HEK293 (cell line): ENCODE data around the gene DSG1.

ENCODE experiments used
- CTCF ChIA-PET: fragments of 350-600 bp; formaldehyde crosslinking; extraction: SDS; loops from one replicate; lab custom pipeline; 2021; ENCODE audit warnings: antibody characterized with exemption; lab: Yijun Ruan, JAX
- POLR2A ChIA-PET: fragments of 300-600 bp; formaldehyde crosslinking; extraction: SDS; loops from one replicate; lab custom pipeline; 2020; ENCODE audit warnings: antibody characterized with exemption, inconsistent platforms; lab: Yijun Ruan, JAX
- H3K27ac ChIP-seq: fragments of 200-500 bp; sonication (Bioruptor generic); 2 replicates; pipeline ENCODE4 v1.5.1; 2014; ENCODE audit warnings: low read depth, low read length, control low read depth, inconsistent platforms; ENCODE audit errors: extremely low read depth
- H3K36me3 ChIP-seq, 2 experiments: fragments of 200-500 bp in 1 of 2; sonication (Bioruptor generic) in 1 of 2; 1 replicate in 1 of 2; 2 replicates in 1 of 2; pipeline ENCODE4 v1.5.1; 2014 to 2017; ENCODE audit warnings: inconsistent platforms in 2 of 2, low read length in 2 of 2; ENCODE audit not compliant: control insufficient read depth in 2 of 2, insufficient read depth in 1 of 2
- H3K4me1 ChIP-seq: fragments of 200-500 bp; sonication (Bioruptor generic); 2 replicates; pipeline ENCODE4 v1.5.1; 2014; ENCODE audit warnings: mild to moderate bottlenecking, low read length, inconsistent platforms; ENCODE audit not compliant: control insufficient read depth, insufficient read depth
- H3K4me3 ChIP-seq: 2 replicates; pipeline ENCODE4 v1.5.1; 2011; ENCODE audit warnings: low read depth, mild to moderate bottlenecking, control low read depth, low read length, moderate library complexity
- H3K9me3 ChIP-seq: fragments of 200-500 bp; sonication (Bioruptor generic); 2 replicates; pipeline ENCODE4 v1.5.1; 2014; ENCODE audit warnings: low read depth, low read length, inconsistent platforms; ENCODE audit not compliant: control insufficient read depth, insufficient read depth
- GLI2 ChIP-seq: fragments of 450-650 bp; formaldehyde crosslinking; IDR thresholded peaks from 2 replicates; pipeline ENCODE4; 2017; ENCODE audit warnings: missing biosample characterization, missing genetic modification characterization, low read depth, borderline replicate concordance
- MZF1 ChIP-seq: fragments of 450-650 bp; formaldehyde crosslinking; IDR thresholded peaks from 2 replicates; pipeline ENCODE4 v1.5.1; 2017; ENCODE audit warnings: missing biosample characterization, missing genetic modification characterization, borderline replicate concordance
- REST ChIP-seq: fragments of 450-650 bp; formaldehyde crosslinking; IDR thresholded peaks from 2 replicates; pipeline ENCODE4 v1.5.1; 2016; ENCODE audit warnings: missing biosample characterization, missing genetic modification characterization
- TCF7L2 ChIP-seq: IDR thresholded peaks from 2 replicates; pipeline ENCODE4 v1.6.1; 2011; ENCODE audit warnings: low read depth, mild to moderate bottlenecking, inconsistent platforms, low read length, moderate library complexity, borderline replicate concordance
- ZBTB20 ChIP-seq: fragments of 450-650 bp; formaldehyde crosslinking; IDR thresholded peaks from 2 replicates; pipeline ENCODE4 v1.5.1; 2016; ENCODE audit warnings: missing biosample characterization, missing genetic modification characterization
- ZFP41 ChIP-seq: fragments of 450-650 bp; formaldehyde crosslinking; IDR thresholded peaks from 2 replicates; pipeline ENCODE4 v1.5.1; 2016; ENCODE audit warnings: missing biosample characterization, missing genetic modification characterization, borderline replicate concordance
- ZIC2 ChIP-seq: fragments of 450-650 bp; formaldehyde crosslinking; IDR thresholded peaks from 2 replicates; pipeline ENCODE4 v1.5.1; 2016; ENCODE audit warnings: missing biosample characterization, missing genetic modification characterization
- ZNF10 ChIP-seq: fragments of 450-650 bp; formaldehyde crosslinking; IDR thresholded peaks from 2 replicates; pipeline ENCODE4 v1.5.1; 2017; ENCODE audit warnings: missing biosample characterization, missing genetic modification characterization
- ZNF121 ChIP-seq: fragments of 450-650 bp; formaldehyde crosslinking; IDR thresholded peaks from 2 replicates; pipeline ENCODE4 v1.5.1; 2016; ENCODE audit warnings: missing biosample characterization, missing genetic modification characterization
- ZNF146 ChIP-seq: fragments of 450-650 bp; formaldehyde crosslinking; IDR thresholded peaks from 2 replicates; pipeline ENCODE4 v1.5.1; 2016; ENCODE audit warnings: missing biosample characterization, missing genetic modification characterization
- ZNF157 ChIP-seq: fragments of 450-650 bp; formaldehyde crosslinking; IDR thresholded peaks from 2 replicates; pipeline ENCODE4 v1.5.1; 2016; ENCODE audit warnings: missing biosample characterization, missing genetic modification characterization
- ZNF211 ChIP-seq: fragments of 450-650 bp; formaldehyde crosslinking; IDR thresholded peaks from 2 replicates; pipeline ENCODE4 v1.5.1; 2016; ENCODE audit warnings: low read depth, missing biosample characterization, missing genetic modification characterization
- ZNF23 ChIP-seq: fragments of 450-650 bp; formaldehyde crosslinking; IDR thresholded peaks from 2 replicates; pipeline ENCODE4 v1.5.1; 2016; ENCODE audit warnings: missing biosample characterization, missing genetic modification characterization, borderline replicate concordance
- ZNF26 ChIP-seq: fragments of 450-650 bp; formaldehyde crosslinking; IDR thresholded peaks from 2 replicates; pipeline ENCODE4 v1.5.1; 2016; ENCODE audit warnings: missing biosample characterization, missing genetic modification characterization
- ZNF274 ChIP-seq, 2 experiments: fragments of 200-500 bp in 1 of 2; fragments of 450-650 bp in 1 of 2; sonication (Bioruptor generic) in 1 of 2; formaldehyde crosslinking in 1 of 2; IDR thresholded peaks; 2 replicates each; pipeline versions ENCODE4 v1.5.1 to v1.6.1; 2014 to 2016; ENCODE audit warnings: borderline replicate concordance in 1 of 2, inconsistent platforms in 1 of 2, low read length in 1 of 2, missing biosample characterization in 1 of 2, missing genetic modification characterization in 1 of 2
- ZNF394 ChIP-seq: fragments of 450-650 bp; formaldehyde crosslinking; IDR thresholded peaks from 2 replicates; pipeline ENCODE4 v1.5.1; 2016; ENCODE audit warnings: missing biosample characterization, missing genetic modification characterization, mild to moderate bottlenecking, moderate library complexity, borderline replicate concordance
- ZNF423 ChIP-seq: fragments of 450-650 bp; formaldehyde crosslinking; IDR thresholded peaks from 2 replicates; pipeline ENCODE4 v1.5.1; 2016; ENCODE audit warnings: missing biosample characterization, missing genetic modification characterization
- ZNF433 ChIP-seq: fragments of 450-650 bp; formaldehyde crosslinking; IDR thresholded peaks from 2 replicates; pipeline ENCODE4 v1.5.1; 2016; ENCODE audit warnings: missing biosample characterization, missing genetic modification characterization, low read depth
- ZNF521 ChIP-seq: fragments of 450-650 bp; formaldehyde crosslinking; IDR thresholded peaks from 2 replicates; pipeline ENCODE4 v1.5.1; 2017; ENCODE audit warnings: missing biosample characterization, mild to moderate bottlenecking, missing genetic modification characterization
- ZNF544 ChIP-seq: fragments of 450-650 bp; formaldehyde crosslinking; IDR thresholded peaks from 2 replicates; pipeline ENCODE4 v1.5.0; 2017; ENCODE audit warnings: missing biosample characterization, missing genetic modification characterization
- ZNF654 ChIP-seq: fragments of 450-650 bp; formaldehyde crosslinking; IDR thresholded peaks from 2 replicates; pipeline ENCODE4 v1.5.1; 2016; ENCODE audit warnings: low read depth, missing biosample characterization, missing genetic modification characterization
- ZNF670 ChIP-seq: fragments of 450-650 bp; formaldehyde crosslinking; IDR thresholded peaks from 2 replicates; pipeline ENCODE4 v1.5.1; 2016; ENCODE audit warnings: missing biosample characterization, missing genetic modification characterization, low read depth
- ZNF785 ChIP-seq: fragments of 450-650 bp; formaldehyde crosslinking; IDR thresholded peaks from 2 replicates; pipeline ENCODE4 v1.5.1; 2016; ENCODE audit warnings: missing biosample characterization, missing genetic modification characterization
- ZSCAN16 ChIP-seq: fragments of 450-650 bp; formaldehyde crosslinking; IDR thresholded peaks from 2 replicates; pipeline ENCODE4 v1.5.1; 2016; ENCODE audit warnings: missing biosample characterization, missing genetic modification characterization
- TF ChIP-seq, protein P1 (sequence below): fragments of 450-650 bp; formaldehyde crosslinking; IDR thresholded peaks from 2 replicates; pipeline ENCODE4 v1.5.1; 2016; ENCODE audit warnings: missing biosample characterization, missing genetic modification characterization
- TF ChIP-seq, protein P2 (sequence below): fragments of 450-650 bp; formaldehyde crosslinking; IDR thresholded peaks from 2 replicates; pipeline ENCODE4 v1.5.1; 2016; ENCODE audit warnings: missing biosample characterization, missing genetic modification characterization

DSG1 gene

GRCh38 chr18:31380912-31381311 is 63.0 kb downstream of the DSG1 start:
- no peaks in the 10 kb centered on the region for H3K4me1 ChIP-seq
- no peak overlapping the region for H3K4me3 ChIP-seq
- no peaks in the 10 kb centered on the region for H3K36me3 ChIP-seq
- ChIA-PET POLR2A (no interaction called here), CTCF (no interaction called here)
- H3K9me3 ChIP-seq = no peaks in the 10 kb centered on the region
- TF ChIP-seq ZNF433 (tag by site-specific recombination) (no peak), ZSCAN16 (tag by site-specific recombination) (no peak), MZF1 (tag by site-specific recombination) (no peak), ZNF785 (no peak), ZIC2 (tag by site-specific recombination) (no peak), ZNF211 (tag by site-specific recombination) (no peak), ZNF121 (tag by site-specific recombination) (no peak), ZNF10 (tag by site-specific recombination) (no peak), ZNF521 (tag by site-specific recombination) (no peak), ZNF423 (tag by site-specific recombination) (no peak), ZNF544 (tag by site-specific recombination) (no peak), TCF7L2 (no peak), ZNF394 (tag by site-specific recombination) (no peak), ZNF23 (tag by site-specific recombination) (no peak), ZNF157 (tag by site-specific recombination) (no peak), ZNF26 (tag by site-specific recombination) (no peak), ZNF274 (IDR thresholded peaks at IDR 0.05; ENCODE audit: low read length) (no peak), ZNF274 (tag by site-specific recombination; IDR thresholded peaks at IDR 0.05; ENCODE audit: borderline replicate concordance) (no peak), GLI2 (tag by site-specific recombination) (no peak), ZBTB20 (tag by site-specific recombination) (no peak)
- TF ChIP-seq, protein P1, sequence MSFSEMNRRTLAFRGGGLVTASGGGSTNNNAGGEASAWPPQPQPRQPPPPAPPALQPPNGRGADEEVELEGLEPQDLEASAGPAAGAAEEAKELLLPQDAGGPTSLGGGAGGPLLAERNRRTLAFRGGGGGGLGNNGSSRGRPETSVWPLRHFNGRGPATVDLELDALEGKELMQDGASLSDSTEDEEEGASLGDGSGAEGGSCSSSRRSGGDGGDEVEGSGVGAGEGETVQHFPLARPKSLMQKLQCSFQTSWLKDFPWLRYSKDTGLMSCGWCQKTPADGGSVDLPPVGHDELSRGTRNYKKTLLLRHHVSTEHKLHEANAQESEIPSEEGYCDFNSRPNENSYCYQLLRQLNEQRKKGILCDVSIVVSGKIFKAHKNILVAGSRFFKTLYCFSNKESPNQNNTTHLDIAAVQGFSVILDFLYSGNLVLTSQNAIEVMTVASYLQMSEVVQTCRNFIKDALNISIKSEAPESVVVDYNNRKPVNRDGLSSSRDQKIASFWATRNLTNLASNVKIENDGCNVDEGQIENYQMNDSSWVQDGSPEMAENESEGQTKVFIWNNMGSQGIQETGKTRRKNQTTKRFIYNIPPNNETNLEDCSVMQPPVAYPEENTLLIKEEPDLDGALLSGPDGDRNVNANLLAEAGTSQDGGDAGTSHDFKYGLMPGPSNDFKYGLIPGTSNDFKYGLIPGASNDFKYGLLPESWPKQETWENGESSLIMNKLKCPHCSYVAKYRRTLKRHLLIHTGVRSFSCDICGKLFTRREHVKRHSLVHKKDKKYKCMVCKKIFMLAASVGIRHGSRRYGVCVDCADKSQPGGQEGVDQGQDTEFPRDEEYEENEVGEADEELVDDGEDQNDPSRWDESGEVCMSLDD (tag by site-specific recombination) = no peak
- H3K27ac ChIP-seq = no peak overlapping the region

DNA sequence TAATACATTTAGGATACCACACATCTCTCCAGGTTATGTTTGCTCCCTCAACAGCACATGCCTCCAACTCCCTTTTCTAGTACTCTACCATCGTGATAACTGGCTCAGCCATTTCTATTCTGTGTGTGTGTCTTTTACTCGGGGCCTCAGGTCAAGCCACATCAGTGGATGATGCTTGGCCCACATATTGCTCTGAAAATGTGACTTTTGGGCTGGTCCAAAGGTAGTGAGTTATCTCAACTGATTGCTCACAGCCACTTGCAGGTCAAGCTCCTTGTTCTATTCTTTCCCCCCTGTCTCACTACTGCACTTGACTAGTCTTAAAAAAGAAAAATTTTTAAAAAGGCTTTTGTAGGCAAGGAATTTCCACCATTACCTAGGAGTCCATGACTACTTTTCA is 64.1 kb downstream of the DSG1 start:
- H3K9me3 ChIP-seq = no peaks in the 10 kb centered on the region
- ChIA-PET CTCF (interaction anchor here (0.7 kb wide), 1 partner anchor 60 kb away, joined by 4 read pairs; no protein-coding TSS in a partner anchor), POLR2A (no interaction called here)
- no peak overlapping the region for H3K4me3 ChIP-seq
- H3K4me1 ChIP-seq = no peaks in the 10 kb centered on the region
- no peak overlapping the region for H3K27ac ChIP-seq
- H3K36me3 ChIP-seq = no peaks in the 10 kb centered on the region
- TF ChIP-seq ZNF654 (no peak), REST (tag by site-specific recombination) (no peak), ZNF670 (no peak), ZNF146 (tag by site-specific recombination) (no peak), ZFP41 (tag by site-specific recombination) (no peak)
- TF ChIP-seq, protein P2, sequence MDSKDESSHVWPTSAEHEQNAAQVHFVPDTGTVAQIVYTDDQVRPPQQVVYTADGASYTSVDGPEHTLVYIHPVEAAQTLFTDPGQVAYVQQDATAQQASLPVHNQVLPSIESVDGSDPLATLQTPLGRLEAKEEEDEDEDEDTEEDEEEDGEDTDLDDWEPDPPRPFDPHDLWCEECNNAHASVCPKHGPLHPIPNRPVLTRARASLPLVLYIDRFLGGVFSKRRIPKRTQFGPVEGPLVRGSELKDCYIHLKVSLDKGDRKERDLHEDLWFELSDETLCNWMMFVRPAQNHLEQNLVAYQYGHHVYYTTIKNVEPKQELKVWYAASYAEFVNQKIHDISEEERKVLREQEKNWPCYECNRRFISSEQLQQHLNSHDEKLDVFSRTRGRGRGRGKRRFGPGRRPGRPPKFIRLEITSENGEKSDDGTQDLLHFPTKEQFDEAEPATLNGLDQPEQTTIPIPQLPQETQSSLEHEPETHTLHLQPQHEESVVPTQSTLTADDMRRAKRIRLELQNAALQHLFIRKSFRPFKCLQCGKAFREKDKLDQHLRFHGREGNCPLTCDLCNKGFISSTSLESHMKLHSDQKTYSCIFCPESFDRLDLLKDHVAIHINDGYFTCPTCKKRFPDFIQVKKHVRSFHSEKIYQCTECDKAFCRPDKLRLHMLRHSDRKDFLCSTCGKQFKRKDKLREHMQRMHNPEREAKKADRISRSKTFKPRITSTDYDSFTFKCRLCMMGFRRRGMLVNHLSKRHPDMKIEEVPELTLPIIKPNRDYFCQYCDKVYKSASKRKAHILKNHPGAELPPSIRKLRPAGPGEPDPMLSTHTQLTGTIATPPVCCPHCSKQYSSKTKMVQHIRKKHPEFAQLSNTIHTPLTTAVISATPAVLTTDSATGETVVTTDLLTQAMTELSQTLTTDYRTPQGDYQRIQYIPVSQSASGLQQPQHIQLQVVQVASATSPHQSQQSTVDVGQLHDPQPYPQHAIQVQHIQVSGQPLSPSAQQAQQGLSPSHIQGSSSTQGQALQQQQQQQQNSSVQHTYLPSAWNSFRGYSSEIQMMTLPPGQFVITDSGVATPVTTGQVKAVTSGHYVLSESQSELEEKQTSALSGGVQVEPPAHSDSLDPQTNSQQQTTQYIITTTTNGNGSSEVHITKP (tag by site-specific recombination) = no peak
